Smooth muscle cell (in vitro differentiated cells): ENCODE results near the gene GDF11. TPM values are rescaled to one million over a fixed set of nuclear protein-coding genes. Genes with fewer than 3 reads are reported as not detected.

Source experiments
- DNase-seq: peaks from one replicate; lab custom pipeline; 2025; ENCODE audit not compliant: unreplicated experiment; lab: John Stamatoyannopoulos, UW
- H2AFZ ChIP-seq: fragments of 200-600 bp; sonication (generic); 2 replicates; pipeline ENCODE4 v1.6.0; 2016; ENCODE audit warnings: antibody characterized with exemption, low read depth, mild to moderate bottlenecking
- H3F3A ChIP-seq: fragments of 200-600 bp; sonication (generic); 2 replicates; pipeline ENCODE4 v1.6.0; 2017; ENCODE audit warnings: antibody characterized with exemption, low read depth
- H3K27ac ChIP-seq: fragments of 200-600 bp; sonication (generic); 2 replicates; pipeline ENCODE4 v1.5.1; 2016; ENCODE audit warnings: low read depth, mild to moderate bottlenecking
- H3K27me3 ChIP-seq: fragments of 200-600 bp; sonication (generic); 2 replicates; pipeline ENCODE4 v1.6.1; 2016; ENCODE audit warnings: low read depth, mild to moderate bottlenecking
- H3K36me3 ChIP-seq: fragments of 200-600 bp; sonication (generic); 2 replicates; pipeline ENCODE4 v1.5.1; 2016; ENCODE audit warnings: low read depth
- H3K4me1 ChIP-seq: fragments of 200-600 bp; sonication (generic); 2 replicates; pipeline ENCODE4 v1.5.1; 2016; ENCODE audit warnings: low read depth
- H3K4me2 ChIP-seq: fragments of 200-600 bp; sonication (generic); 2 replicates; pipeline ENCODE4 v1.6.0; 2016; ENCODE audit warnings: mild to moderate bottlenecking
- H3K4me3 ChIP-seq: fragments of 200-600 bp; sonication (generic); 2 replicates; pipeline ENCODE4 v1.5.1; 2016; ENCODE audit warnings: mild to moderate bottlenecking
- H3K79me2 ChIP-seq: fragments of 200-600 bp; sonication (generic); 2 replicates; pipeline ENCODE4 v1.6.0; 2016; ENCODE audit warnings: low read depth, mild to moderate bottlenecking
- H3K9ac ChIP-seq: fragments of 200-600 bp; sonication (generic); 2 replicates; pipeline ENCODE4 v1.6.0; 2016; ENCODE audit warnings: low read depth
- H3K9me3 ChIP-seq: fragments of 200-600 bp; sonication (generic); replicated peaks from 2 replicates; pipeline ENCODE4 v1.5.1; 2016; ENCODE audit warnings: low read depth
- H4K20me1 ChIP-seq: fragments of 200-600 bp; sonication (generic); 2 replicates; pipeline ENCODE4 v1.6.0; 2016; ENCODE audit warnings: low read depth
- WGBS: methylation state at CpG from one replicate; pipeline ENCODE4 v1.1.7; 2016; ENCODE audit warnings: low lambda C conversion rate; 5-methylcytosine and 5-hydroxymethylcytosine counted together
- polyA plus RNA-seq: library from polyadenylated mRNA; unstranded; fragments of >200 nt; fragmentation: Nextera tagmentation; extraction: Ambion mirVana; gene quantifications from 2 replicates; pipeline ENCODE4 v1.2.1, GENCODE V29; 2016
- total RNA-seq: library from RNA; depleted of rRNA; stranded (reverse); fragments of >200 nt; gene quantifications from 2 replicates; pipeline ENCODE4 v1.2.3, GENCODE V29; 2014
- TF ChIP-seq, protein P1 (sequence below): fragments of 200-600 bp; sonication (generic); IDR thresholded peaks from 2 replicates; pipeline ENCODE4 v1.5.1; 2017; ENCODE audit warnings: borderline replicate concordance, mild to moderate bottlenecking, antibody characterized with exemption; ENCODE audit not compliant: insufficient read depth, poor library complexity, severe bottlenecking

The GDF11 gene
- total and polyA plus RNA-seq, 2 experiments from 2014 or later = 2.6 to 3.5 TPM

- Histone ChIP-seq H3K27me3 (peaks cover 59% of the 10 kb centered on the region), H3K9me3 (no peaks in the 10 kb centered on the region), H3K79me2 (no peaks in the 10 kb centered on the region), H2AFZ (peak within 1 kb of the TSS; percentile 58), H3K4me1 (peaks cover 3% of the 10 kb centered on the region), H3K36me3 (no peaks in the 10 kb centered on the region), H3F3A (no peaks in the 10 kb centered on the region), H3K4me3 (peak within 1 kb of the TSS; percentile 60), H3K4me2 (peak within 1 kb of the TSS; percentile 90), H4K20me1 (no peaks in the 10 kb centered on the region), H3K9ac (no peak within 1 kb of the TSS), H3K27ac (no peak within 1 kb of the TSS)
- TF ChIP-seq, protein P1, sequence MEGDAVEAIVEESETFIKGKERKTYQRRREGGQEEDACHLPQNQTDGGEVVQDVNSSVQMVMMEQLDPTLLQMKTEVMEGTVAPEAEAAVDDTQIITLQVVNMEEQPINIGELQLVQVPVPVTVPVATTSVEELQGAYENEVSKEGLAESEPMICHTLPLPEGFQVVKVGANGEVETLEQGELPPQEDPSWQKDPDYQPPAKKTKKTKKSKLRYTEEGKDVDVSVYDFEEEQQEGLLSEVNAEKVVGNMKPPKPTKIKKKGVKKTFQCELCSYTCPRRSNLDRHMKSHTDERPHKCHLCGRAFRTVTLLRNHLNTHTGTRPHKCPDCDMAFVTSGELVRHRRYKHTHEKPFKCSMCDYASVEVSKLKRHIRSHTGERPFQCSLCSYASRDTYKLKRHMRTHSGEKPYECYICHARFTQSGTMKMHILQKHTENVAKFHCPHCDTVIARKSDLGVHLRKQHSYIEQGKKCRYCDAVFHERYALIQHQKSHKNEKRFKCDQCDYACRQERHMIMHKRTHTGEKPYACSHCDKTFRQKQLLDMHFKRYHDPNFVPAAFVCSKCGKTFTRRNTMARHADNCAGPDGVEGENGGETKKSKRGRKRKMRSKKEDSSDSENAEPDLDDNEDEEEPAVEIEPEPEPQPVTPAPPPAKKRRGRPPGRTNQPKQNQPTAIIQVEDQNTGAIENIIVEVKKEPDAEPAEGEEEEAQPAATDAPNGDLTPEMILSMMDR = no peak
- no peak for DNase-seq
- 2% methylated on average over 20 of the region's 39 CpGs for WGBS
These were observed 34.9 kb upstream of the GDF11 start, which contains the start of gene ITGA7 for GRCh38 chr12:55707841-55708694. ITGA7 (minus strand) TSS chr12:55707904; CDS start chr12:55707682, 222 bp downstream.

DNA sequence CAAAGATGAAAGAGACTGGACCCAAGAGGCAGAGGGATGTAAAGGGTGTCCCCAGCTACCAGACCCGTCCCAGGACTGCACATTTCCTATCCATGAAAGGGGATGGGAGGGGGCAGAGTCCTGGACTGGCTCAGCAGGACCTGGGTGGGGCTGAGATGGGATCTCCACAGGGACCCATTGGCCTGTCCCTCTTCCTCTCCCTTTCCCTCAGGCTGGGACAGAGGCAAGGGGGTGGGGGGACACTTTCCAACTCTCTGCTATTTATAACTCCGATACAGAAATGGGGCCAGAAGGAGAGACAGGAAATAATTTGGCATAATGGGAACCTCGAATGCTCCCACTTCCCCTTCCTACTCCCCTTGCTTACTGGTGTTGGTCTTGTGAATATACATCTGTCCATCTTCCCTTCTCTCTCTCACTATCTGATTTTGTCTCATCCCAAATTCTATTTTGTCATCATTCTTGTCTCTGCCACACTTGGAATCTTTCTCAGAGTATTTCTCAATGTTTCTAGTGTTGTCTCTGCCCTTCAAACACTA is 34.2 kb upstream of the GDF11 start:
- Histone ChIP-seq H3K4me1 (peaks cover 3% of the 10 kb centered on the region), H3K4me2 (peak overlapping the region; percentile 90), H3K36me3 (no peaks in the 10 kb centered on the region), H2AFZ (no peak overlapping the region), H3K4me3 (no peak overlapping the region), H3K27me3 (peaks cover 62% of the 10 kb centered on the region), H3K27ac (no peak overlapping the region), H4K20me1 (no peaks in the 10 kb centered on the region), H3K9me3 (no peaks in the 10 kb centered on the region), H3K9ac (no peak overlapping the region), H3F3A (no peaks in the 10 kb centered on the region), H3K79me2 (no peaks in the 10 kb centered on the region)
- WGBS = 43% methylated on average over 3 of the region's 3 CpGs
- no peak for DNase-seq
- TF ChIP-seq, protein P1 = no peak

DNA sequence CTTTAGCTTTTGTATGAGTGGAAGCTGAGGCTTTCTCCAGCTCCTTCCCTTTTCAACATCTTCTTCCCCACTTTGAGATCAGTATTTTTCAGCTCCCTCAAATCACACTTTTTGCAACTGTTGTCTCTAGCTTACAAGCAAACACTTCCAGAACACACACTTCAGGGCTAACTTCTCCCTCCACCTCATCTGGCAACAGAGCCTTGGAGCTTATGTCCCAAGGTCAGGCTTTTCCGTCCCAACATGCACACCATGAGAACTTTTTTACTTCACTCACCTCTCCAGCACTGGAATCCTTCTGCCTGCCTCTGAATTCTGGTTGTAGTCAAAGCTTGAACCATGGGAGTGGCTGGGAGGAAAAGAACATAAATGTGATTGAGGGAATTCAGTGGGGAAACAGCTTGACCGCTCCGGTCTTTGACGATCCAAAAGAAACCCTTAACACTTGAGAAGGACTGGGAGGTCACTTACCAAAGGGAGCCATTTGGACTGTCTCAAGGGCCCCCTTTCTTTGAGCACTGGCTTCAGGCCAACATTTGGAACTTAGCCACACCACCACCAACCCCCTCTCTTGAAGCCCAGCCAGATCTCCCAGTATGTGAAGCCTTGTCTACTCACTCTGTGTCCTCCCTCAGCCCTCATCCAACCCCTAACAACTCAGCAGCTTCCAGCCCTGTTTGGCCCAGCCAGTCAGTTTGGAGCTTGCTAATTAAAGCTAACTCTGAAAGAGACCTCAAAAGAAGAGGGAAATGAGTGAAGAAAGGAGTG is 31.0 kb upstream of the GDF11 start:
- H3K9ac ChIP-seq = no peak overlapping the region

More for the DNA sequence above, 31.0 kb upstream of the GDF11 start:
- H3K9me3 ChIP-seq = no peaks in the 10 kb centered on the region
- no peaks in the 10 kb centered on the region for H3K36me3 ChIP-seq
- no peaks in the 10 kb centered on the region for H4K20me1 ChIP-seq
- TF ChIP-seq, protein P1 = no peak
- 92% methylated on average over 4 of the region's 4 CpGs for WGBS
- H3K4me1 ChIP-seq = peaks cover 10% of the 10 kb centered on the region
- H3K27ac ChIP-seq = no peak overlapping the region
- no peak overlapping the region for H2AFZ ChIP-seq
- H3K27me3 ChIP-seq = peaks cover 55% of the 10 kb centered on the region
- H3K79me2 ChIP-seq = no peaks in the 10 kb centered on the region
- H3K4me2 ChIP-seq = no peak overlapping the region
- no peaks in the 10 kb centered on the region for H3F3A ChIP-seq
- H3K4me3 ChIP-seq = no peak overlapping the region
- DNase-seq = no peak
